Epithelial cell of umbilical artery (primary cell): Measurements from ENCODE around the gene CPLX3. TPM values are rescaled to one million over a fixed set of nuclear protein-coding genes. Genes with fewer than 3 reads are reported as not detected.

ENCODE experiments used
- total RNA-seq: library from RNA; depleted of rRNA; stranded (reverse); fragments of >200 nt; gene quantifications from 2 replicates; pipeline ENCODE4 v1.2.3, GENCODE V29; 2014

The CPLX3 gene
- not detected in 2 replicates for total RNA-seq

GRCh38 chr15:74826364-74826819 lies at the start of gene CPLX3:
TSS of gene CPLX3 (plus strand) at chr15:74826627. CDS start at chr15:74826704, 77 bp downstream.

GRCh38 chr15:74781431-74782258 lies 44.8 kb upstream of the CPLX3 start, which contains the start of gene CSK:
TSS of gene CSK (plus strand) at chr15:74782080. CDS start at chr15:74798298, 16,218 bp downstream.

GRCh38 chr15:74812533-74812932 lies 13.9 kb upstream of the CPLX3 start, which contains the start of gene LMAN1L:
TSS of gene LMAN1L (plus strand) at chr15:74812835. CDS start at chr15:74812855, 20 bp downstream.

GRCh38 chr15:74842581-74843444 lies 16.4 kb downstream of the CPLX3 start, which contains the start of gene ULK3:
TSS of gene ULK3 (minus strand) at chr15:74843156. CDS start at chr15:74843105, 51 bp downstream.

GRCh38 chr15:74873036-74873755 lies 46.8 kb downstream of the CPLX3 start, which contains the start of gene SCAMP2:
TSS of gene SCAMP2 (minus strand) at chr15:74873365. CDS start at chr15:74873255, 110 bp downstream.

Other genes with a start within 250 kb of the CPLX3 start
- 28.6 and 71.9 TPM in 2 replicates for gene CLK3, start 210.8 kb upstream of the CPLX3 start, total RNA-seq
- 10.6 and 10.7 TPM in 2 replicates for gene EDC3, start 130.6 kb upstream of the CPLX3 start, total RNA-seq
- 1.6 and 3.0 TPM in 2 replicates for gene CYP1A1, start 101.1 kb upstream of the CPLX3 start, total RNA-seq
- gene CYP1A2, start 77.8 kb upstream of the CPLX3 start, total RNA-seq = not detected in 2 replicates
- gene CSK, start 44.5 kb upstream of the CPLX3 start, total RNA-seq = 29.6 and 34.8 TPM in 2 replicates
- not detected in 2 replicates for gene LMAN1L, start 13.8 kb upstream of the CPLX3 start, total RNA-seq
- gene ULK3, start 16.5 kb downstream of the CPLX3 start, total RNA-seq = 18.2 and 27.2 TPM in 2 replicates
- gene SCAMP2, start 46.7 kb downstream of the CPLX3 start, total RNA-seq = 19.2 and 24.8 TPM in 2 replicates
- gene MPI, start 63.4 kb downstream of the CPLX3 start, total RNA-seq = 63.3 and 128 TPM in 2 replicates
- gene FAM219B, start 80.2 kb downstream of the CPLX3 start, total RNA-seq = 34.1 and 44.5 TPM in 2 replicates
- 47.1 and 71.1 TPM in 2 replicates for gene COX5A, start 111.4 kb downstream of the CPLX3 start, total RNA-seq
- 11.0 and 14.7 TPM in 2 replicates for gene RPP25, start 130.1 kb downstream of the CPLX3 start, total RNA-seq
- 2.6 and 9.4 TPM in 2 replicates for gene SCAMP5, start 168.9 kb downstream of the CPLX3 start, total RNA-seq
- 8.8 and 18.2 TPM in 2 replicates for gene PPCDC, start 197.0 kb downstream of the CPLX3 start, total RNA-seq